K562 (cell line): ENCODE data around the gene POU2AF2.

Experiments
- BRF2 ChIP-seq: IDR thresholded peaks from 3 replicates; pipeline ENCODE4 v1.6.1; 2011; ENCODE audit warnings: borderline replicate concordance, mild to moderate bottlenecking; ENCODE audit not compliant: insufficient read length, insufficient read depth
- CEBPB ChIP-seq: fragments of 450-650 bp; IDR thresholded peaks from 2 replicates; pipeline ENCODE4 v1.6.1; 2016; ENCODE audit warnings: missing genetic modification characterization, missing compliant biosample characterization
- ERF ChIP-seq: fragments of 450-650 bp; formaldehyde crosslinking; IDR thresholded peaks from 2 replicates; pipeline ENCODE4 v1.4.0; 2020; ENCODE audit warnings: mild to moderate bottlenecking, mixed read lengths
- GATA2 ChIP-seq: sonication (generic); formaldehyde crosslinking; IDR thresholded peaks from 2 replicates; pipeline ENCODE4 v1.4.0; 2020; ENCODE audit warnings: mild to moderate bottlenecking, missing genetic modification reagents
- MLLT1 ChIP-seq, 2 experiments: fragments of 450-650 bp; IDR thresholded peaks; 2 replicates each; pipeline ENCODE4 v1.6.1; 2016
- NFIC ChIP-seq: fragments of 450-650 bp; IDR thresholded peaks from 2 replicates; pipeline ENCODE4 v1.6.1; 2017; ENCODE audit warnings: mild to moderate bottlenecking, inconsistent platforms
- POLR2A ChIP-seq: fragments of 450-650 bp; conservative IDR thresholded peaks from 2 replicates; pipeline ENCODE4 v1.6.1; 2016
- RBBP5 ChIP-seq: fragments of 200-600 bp; sonication (generic); IDR thresholded peaks from 2 replicates; pipeline ENCODE4 v1.6.1; 2012; ENCODE audit warnings: borderline replicate concordance, mild to moderate bottlenecking, low read length, control low read depth, inconsistent platforms; ENCODE audit not compliant: insufficient read depth, poor library complexity, severe bottlenecking
- SP1 ChIP-seq: sonication (generic); formaldehyde crosslinking; IDR thresholded peaks from 2 replicates; pipeline ENCODE4 v1.8.1; 2022; ENCODE audit warnings: mild to moderate bottlenecking, missing genetic modification reagents
- TBP ChIP-seq: optimal IDR thresholded peaks from 2 replicates; pipeline ENCODE3; 2011; ENCODE audit warnings: low read depth, low read length, improper control_type of control experiment
- ZBTB8A ChIP-seq: fragments of 450-650 bp; IDR thresholded peaks from 2 replicates; pipeline ENCODE4 v1.6.1; 2018; ENCODE audit warnings: mild to moderate bottlenecking, moderate library complexity; ENCODE audit not compliant: partially characterized antibody

GRCh38 chr11:111308140-111308539 is 62.6 kb downstream of the POU2AF2 start:
- no peak for TF ChIP-seq MLLT1 (IDR thresholded peaks at IDR 0.05)
- no peak for TF ChIP-seq BRF2
- TF ChIP-seq ERF = no peak
- TF ChIP-seq ZBTB8A = no peak
- no peak for TF ChIP-seq RBBP5
- TF ChIP-seq POLR2A = no peak
- no peak for TF ChIP-seq SP1 (CRISPR knock-in tag)
- TF ChIP-seq NFIC = no peak
- TF ChIP-seq CEBPB (tag) = no peak
- TF ChIP-seq TBP = no peak
- no peak for TF ChIP-seq GATA2 (CRISPR knock-in tag)
